HG02885 (cell line): ENCODE results near the gene FBXO10.
"Not testable (repeated sequence)": the region's sequence is repeated elsewhere in the genome, so short reads cannot be mapped to it uniquely, and the experiment has no call there.

Experiments used
- ATAC-seq: cut with Tn5 transposase; IDR thresholded peaks from one replicate; pipeline ENCODE4 v1.9.1; 2021; ENCODE audit warnings: mild to moderate bottlenecking; ENCODE audit not compliant: unreplicated experiment, poor library complexity

The FBXO10 gene, protein sequence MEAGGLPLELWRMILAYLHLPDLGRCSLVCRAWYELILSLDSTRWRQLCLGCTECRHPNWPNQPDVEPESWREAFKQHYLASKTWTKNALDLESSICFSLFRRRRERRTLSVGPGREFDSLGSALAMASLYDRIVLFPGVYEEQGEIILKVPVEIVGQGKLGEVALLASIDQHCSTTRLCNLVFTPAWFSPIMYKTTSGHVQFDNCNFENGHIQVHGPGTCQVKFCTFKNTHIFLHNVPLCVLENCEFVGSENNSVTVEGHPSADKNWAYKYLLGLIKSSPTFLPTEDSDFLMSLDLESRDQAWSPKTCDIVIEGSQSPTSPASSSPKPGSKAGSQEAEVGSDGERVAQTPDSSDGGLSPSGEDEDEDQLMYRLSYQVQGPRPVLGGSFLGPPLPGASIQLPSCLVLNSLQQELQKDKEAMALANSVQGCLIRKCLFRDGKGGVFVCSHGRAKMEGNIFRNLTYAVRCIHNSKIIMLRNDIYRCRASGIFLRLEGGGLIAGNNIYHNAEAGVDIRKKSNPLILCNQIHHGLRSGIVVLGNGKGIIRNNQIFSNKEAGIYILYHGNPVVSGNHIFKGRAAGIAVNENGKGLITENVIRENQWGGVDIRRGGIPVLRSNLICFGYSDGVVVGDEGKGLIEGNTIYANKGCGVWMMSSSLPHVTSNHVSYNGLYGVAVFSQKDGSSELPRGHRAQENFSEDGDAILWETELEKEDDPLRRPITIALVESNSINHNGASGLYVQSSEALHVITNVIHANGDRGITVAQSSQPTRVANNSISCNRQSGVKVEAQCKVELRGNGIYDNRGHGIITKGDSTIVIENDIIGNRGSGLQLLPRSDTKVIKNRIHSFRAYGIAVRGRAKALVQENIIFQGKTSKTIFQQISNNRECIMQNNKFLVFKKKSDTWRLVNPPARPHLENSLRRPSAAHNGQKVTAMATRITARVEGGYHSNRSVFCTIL

DNA sequence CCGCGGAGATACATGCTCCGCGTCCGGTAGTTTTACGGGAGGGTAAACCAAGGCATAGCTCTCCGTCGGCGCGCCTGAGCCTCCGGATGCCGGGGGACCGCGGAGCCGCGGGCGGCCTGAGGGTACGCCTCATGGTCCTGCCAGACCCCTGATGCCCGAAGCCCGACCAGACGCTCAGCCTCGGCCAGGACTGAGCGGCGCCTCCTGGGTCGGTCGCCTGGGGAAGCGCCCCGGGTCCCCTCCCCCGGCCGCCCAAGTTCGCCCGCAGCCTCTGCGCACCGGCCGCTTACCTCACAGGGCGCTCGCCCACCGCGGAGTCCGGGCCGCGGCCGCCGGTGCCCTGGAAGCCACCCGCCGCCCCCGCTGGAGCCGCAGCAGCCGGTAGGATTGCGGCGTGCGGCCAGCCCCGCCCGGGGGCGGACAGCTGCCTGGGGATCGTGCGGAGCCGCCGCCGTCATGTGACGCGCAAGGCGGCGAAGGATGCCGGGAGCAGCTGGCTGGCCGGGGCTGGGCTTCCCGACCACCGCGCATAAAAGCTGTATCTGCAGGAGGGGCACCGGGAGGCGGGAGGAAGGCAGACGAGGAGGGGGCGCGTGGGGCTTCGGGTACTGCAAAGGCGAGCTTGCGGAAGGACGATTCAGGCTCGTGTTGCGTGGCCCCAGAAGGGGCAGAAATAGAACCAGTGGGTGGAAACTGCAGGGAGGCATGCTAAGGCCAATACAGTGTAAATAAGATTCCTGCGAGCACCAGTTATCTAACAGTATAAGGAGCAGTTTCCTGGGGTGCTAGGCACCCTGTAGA, at the start of gene FBXO10:
FBXO10 (minus strand) TSS at position 460 of the 801 bp plus-strand sequence. CDS start 34,612 bp downstream, outside the sequence.
- peak; percentile 82 for ATAC-seq

DNA sequence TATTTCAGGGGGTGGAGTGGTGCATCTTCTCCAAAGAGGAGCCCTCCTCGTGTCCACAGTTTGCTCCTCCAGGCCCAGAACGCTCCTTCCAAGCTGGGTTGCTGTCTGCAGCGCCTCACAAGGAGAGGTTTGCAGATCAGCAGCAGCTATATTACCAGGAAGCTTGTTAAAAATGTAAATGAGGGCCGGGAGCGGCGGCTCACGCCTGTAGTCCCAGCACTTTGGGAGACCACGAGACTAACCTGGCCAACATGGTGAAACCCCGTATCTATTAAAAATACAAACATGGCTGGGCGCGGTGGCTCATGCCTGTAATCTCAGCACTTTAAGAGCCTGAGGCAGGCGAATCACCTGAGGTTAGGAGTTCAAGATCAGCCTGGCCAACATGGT, 49.6 kb upstream of the FBXO10 start:
- no peak for ATAC-seq

DNA sequence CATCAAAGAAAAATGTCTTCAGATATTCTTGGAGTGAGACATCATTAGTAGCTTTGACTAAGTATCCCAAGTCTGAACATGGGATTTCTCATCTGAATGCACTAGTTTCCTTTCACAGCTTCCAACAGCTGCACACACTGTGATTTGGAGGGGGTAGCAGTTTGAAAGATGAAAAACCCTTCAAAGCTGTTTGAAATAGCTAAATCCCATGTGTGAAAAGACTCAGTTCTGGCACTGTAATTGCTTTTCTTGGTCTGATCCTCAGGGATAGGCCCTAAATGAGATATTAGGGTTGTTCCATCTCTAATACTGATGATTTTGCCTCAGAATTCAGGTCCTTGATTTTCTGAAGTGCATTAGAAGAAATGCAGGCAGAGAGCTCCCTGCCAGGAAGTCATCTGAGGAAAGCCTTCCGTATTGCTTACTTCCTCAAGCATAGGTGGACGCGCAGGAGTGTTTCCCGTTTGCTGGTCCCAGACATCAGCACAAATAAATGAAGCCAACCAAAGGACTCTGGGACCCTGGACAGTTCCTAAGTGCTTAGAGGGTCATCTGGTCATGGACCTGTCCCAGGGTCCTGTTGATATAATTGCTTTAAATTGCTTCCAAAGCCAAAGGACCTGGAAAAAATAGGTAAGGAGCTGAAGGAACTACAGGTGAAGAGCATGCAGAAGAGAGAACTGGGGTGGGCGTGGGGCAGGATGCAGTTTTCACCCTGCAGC, 49.0 kb upstream of the FBXO10 start:
- no peak for ATAC-seq

DNA sequence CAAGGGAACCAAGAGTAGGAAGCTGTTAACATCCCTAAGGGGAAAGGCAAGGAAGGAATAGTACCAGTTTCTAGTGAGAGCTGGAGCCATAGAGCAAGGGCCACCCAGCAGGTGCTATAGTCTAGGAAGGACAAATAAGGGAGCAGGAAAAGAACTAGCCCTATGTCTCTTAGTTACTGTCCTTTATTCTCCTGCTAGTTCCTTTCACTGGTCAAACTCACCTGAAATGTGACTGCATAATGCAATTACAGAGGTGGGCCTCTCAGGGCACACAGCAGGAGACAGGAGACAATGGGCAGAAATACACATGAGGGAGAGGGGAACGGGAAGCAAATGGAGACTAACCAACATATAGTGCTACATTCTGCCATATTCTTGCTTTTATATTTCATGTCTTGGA, 47.9 kb upstream of the FBXO10 start:
- no peak for ATAC-seq

DNA sequence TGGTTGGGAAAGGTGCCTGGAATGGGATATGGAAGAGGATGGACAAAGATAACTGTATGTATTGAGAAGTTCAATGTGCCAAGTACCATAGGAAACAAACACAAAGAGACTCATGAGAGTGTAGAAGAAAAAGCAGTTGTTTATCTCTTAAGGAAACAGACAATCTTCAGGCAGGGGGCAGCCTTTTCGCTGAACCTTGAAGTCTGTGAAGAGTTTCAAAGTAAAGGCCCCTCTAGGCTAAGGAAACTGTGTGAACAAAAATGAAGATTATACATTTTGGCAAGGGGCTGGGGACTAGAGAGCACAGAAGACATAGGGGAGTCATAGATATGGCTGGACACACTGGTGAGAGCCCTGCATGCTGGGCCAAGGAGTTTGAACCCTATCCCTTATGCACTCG, 47.1 kb upstream of the FBXO10 start:
- no peak for ATAC-seq

DNA sequence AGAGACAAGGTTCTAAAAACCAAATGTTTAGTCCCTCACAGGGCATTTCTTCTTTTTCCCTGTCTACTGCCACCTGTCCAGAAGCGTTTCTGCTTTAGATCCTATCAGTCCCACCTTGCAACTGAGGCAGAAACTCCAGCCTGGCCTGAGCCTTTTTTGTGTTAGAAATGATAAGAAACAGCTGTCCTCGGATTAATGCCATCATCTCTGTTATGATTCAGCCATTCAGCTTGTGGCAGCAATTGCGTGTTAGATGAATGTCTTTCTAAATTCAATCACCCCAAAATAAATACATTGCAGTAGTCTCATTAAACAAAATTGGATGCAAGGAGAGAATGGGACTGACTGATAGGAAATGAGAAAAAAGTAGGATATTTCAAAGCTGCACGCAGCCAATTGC, 46.3 kb upstream of the FBXO10 start:
- ATAC-seq, result no peak

DNA sequence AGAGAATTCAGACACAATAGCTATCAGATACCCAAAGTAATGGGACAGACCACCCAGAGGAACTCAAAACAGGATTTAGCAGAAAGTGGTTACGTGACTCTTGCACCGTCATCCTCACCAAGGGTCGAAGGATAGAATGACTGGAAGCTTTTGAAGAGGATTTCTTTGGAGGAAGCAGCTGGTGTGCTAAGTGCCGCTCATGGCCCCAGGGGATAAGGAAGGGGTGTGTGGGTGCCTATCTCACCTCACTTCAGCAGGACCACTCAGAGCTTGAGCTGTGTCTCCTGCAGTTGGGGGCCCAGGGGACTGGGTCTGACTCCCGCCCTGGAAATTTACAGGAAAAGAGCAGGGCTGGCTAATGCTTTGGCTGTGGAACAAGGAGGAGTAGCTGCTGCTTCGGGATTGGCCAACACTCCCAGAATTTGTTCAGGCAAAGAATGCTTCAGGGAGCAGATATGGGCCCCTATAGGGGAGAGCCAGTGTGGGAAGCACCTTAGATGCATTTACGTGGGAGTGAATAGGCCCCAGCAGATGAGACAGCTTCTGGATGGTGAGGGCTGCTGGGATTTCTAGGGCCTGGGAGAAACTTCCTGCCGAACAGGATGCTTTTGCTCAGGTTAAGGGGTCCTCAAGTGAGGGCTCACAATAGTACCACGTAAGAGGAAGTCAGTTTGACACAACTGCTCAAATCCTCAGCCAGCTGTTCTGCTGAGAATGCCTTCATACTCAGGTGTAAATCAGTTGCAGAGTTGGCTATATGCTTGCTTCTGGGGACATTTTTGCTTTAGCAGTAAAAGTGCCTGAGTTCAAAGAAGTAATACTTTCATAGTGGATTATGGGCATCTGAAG, 45.3 kb upstream of the FBXO10 start:
- no peak for ATAC-seq

DNA sequence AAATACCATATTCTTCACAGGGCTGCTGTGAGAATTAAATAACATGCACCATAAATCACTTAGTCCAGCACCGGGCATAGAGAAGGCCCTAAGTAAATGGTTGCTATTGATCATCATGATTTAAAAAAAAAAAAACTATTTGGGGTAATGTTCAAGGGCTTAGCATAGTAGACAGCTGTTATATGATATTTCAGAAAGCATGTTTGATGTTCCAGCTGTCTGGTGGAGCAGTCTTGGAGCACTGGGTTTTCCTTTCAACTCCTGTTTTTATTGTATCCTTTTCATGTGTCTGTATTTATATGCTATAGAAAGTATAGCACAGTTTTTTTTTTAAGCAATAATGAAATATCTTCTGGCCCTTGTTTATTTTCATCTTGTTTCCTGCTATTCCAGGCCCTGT, 44.2 kb upstream of the FBXO10 start:
- ATAC-seq, result no peak

DNA sequence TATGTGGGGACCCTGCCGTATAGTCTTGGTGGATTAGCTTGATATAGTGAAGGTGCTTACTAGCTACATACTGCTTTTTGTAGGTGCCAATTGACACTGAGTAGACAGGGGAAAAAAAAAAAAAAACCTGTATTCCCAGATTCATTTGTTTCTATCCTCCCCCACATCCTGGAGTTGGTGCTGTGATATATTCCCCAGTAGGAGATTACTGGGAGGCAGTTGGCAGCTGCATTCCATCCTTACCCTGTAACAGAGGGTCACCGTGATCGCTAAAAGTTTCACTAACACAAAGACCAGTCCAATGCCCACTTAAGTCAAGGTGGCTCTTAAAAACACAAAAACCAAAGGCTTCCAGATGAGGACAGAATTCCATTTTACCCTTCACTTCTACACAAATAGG, 43.6 kb upstream of the FBXO10 start:
- no peak for ATAC-seq

DNA sequence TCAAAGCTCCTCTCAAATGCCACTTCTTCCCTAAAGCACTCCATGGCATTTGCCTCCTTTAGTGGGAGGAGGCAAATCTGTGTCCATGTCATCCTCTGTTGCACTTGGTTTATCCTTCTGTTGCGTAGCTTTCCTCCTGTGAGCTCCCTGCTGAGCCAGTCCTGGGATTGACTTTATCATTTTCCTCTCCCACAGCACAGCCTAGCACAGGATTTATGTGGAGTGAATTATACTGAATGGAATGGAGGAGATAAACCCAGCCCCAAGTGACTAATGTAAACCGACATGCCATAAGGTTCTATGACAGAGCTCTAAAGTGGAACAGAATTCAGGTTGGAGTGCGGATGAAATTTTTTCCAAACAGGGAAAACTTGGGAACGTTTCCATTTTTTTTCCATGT, 42.6 kb upstream of the FBXO10 start:
- no peak for ATAC-seq

DNA sequence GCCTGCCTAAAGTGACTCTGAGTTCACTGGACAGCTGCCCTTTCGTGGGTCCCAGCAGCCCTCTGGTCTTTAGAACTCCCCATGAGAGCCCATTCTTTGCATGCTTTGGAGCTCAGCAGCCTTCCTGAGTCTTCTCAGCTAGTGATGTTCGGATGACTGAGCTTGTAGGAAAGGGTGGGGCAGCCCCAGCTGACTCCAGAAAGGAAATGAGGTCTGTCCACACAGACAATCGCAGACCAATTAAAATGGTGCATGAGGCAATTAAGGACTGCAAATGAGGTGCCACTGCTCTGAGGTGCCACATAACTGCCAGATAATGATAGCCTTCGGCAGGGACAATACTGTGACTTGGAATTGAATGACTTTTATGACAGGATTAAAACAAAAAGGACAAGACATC, 41.7 kb upstream of the FBXO10 start:
- no peak for ATAC-seq

DNA sequence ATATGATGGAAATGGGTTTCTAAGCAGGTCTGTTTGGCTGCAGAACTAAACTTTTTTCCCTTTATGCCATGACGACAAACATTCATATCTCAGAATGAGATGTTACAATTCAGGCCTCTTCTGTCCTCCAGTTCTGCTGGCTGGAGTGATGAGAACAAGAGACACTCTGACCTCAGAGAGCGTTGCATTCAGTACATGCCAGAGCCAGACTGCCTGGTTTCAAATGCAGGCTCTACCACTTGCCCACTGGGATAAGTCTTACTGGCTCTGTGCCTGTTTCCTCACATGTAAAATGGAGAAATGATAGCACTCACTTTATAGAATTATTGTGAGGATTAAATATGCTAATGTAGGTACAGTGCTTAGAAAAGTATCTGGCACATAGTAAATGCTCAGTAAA, 41.0 kb upstream of the FBXO10 start:
- no peak for ATAC-seq

DNA sequence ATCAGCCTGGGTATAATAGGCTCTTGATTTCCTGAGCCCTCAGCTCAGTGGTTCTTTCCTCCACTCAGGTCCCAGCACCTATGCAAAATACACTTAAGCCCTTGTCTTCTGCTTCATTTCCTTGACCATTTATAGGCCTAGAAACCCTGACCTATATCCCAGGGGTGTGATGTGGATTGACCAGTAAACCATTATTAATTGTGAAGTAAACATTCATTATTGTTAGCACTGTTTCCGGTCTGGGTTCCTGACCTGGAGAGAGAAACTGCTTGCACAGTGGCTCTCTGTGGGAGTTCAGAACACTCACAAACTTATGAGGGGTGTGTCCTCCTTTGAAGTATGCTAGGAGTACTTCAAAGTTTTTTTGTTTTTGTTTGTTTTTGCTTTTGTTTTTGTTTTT, 35.8 kb upstream of the FBXO10 start:
- no peak for ATAC-seq

DNA sequence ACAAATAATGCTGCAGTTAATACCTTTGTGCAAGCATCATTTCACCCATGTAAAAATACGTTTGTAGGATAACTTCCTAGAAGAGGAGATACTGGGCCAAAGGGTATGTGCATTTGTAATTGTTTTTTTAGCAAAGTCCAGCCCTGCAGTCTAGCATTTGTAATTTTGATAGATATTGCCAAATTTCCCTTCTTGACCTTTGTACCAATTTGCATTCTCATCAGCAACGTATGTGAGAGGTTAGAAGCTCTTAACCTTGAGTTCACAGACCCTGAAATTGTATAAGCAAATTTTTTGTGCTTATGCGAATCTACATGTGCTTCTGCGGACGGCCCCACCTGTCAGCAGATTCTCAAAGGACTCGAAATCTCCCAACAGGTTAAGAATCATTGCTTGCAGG, 34.8 kb upstream of the FBXO10 start:
- no peak for ATAC-seq

DNA sequence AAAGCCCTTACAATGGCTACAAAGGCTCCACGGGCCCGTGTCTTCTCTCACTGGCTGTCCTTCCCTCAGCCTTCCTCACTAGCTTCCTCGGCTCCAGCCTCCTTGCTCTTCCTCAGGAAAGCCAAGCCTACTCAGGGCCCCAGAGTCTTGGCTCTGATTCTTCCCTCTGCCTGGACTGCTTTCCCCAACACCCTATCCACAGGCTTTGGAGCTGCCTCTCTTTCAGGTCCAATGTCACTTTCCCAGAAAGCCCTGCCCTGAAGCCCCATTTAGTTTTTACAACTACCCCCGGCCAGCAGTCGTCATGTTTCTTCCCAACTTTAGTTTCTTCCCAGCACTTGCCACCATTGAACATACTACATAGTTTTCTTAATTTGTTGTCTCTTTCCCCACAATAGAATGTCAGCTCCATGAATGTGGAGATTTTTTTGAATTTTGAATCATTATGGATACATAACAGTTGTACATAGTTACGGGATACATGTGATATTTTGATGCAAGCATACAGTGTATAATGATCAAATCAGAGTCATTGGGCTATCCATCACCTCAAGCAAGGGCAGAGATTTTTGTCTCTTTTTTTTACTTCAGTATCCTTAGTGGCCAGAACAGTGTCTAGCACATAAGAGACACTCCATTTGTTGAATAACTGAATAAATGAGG, 33.7 kb upstream of the FBXO10 start:
- no peak for ATAC-seq

DNA sequence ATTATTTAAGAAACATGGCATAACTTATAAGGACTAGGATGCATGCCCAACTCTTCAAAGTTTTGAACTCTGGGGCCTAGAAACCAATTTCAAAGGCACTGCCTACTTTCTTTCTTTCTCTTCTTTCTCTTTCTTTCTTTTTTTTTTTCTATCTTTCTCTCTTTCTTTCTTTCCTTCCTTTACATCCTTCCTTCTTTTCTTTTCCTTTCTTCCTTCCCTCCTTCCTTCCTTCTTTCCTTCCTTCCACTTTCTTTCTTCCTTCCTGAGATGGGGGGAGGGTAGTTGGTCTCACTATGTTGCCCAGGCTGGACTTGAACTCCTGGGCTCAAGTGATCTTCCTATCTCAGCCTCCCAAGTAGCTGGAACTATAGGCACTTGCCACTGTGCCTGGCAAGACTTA, 32.1 kb upstream of the FBXO10 start:
- ATAC-seq, result no peak

DNA sequence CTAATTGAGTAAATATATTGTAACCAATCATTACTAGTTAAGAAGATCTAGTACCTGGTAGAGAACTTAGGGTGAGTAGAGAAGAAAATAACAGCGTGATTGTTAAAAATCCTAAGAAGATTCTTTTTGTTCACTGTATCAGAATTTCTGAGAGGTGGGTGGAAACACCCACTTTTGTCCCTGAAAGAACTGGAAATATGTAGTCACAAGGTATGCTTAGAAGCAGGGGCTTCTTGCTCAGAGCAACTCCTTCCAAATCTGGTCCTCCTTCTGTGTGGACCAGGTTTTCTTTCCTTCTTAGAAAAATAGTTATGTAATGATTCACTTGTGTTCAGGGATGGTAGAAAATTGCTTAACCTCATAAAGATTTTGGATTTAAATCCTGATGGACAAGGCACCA, 28.1 kb upstream of the FBXO10 start:
- ATAC-seq, result no peak

DNA sequence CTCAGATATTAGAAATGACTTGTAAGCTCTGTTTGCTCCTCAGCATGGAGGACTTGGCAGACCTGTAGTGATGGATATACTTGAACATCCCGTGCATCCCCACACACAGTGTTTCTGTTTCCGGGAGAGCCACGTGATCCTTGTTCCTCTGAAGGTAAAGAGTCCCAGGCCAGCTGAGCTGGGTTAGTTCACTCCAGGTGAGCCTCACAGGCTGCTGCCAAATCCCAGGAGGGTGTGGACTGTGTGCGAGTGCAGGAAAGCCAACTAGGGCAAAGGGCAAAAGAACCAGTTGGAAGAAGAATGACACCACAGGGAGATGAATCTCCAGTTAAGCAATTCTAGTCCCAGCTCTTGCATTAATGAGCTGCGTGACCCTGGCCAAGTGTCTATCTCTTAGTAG, 26.6 kb upstream of the FBXO10 start:
- ATAC-seq, result no peak

DNA sequence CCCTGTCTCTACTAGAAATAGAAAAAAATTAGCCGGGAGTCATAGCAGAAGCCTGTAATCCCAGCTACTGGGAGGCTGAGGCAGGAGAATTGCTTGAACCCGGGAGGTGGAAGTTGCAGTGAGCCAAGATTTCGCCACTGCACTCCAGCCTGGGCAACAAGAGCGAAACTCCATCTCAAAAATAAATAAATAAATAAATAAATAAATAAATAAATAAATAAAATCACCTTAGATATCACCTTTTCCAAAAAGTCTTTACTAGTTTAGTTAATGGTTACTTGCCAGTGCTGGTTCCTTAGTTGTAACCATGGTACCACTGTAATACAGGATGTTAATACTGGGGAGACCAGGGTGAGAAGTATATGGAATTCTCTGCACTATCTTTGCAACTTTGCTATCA, 25.9 kb upstream of the FBXO10 start:
- not testable (repeated sequence) for ATAC-seq
